Measurements from ENCODE around the gene CRYGB.
"Not testable (repeated sequence)": the region's sequence is repeated elsewhere in the genome, so short reads cannot be mapped to it uniquely, and the experiment has no call there.

Gene CRYGB

DNA sequence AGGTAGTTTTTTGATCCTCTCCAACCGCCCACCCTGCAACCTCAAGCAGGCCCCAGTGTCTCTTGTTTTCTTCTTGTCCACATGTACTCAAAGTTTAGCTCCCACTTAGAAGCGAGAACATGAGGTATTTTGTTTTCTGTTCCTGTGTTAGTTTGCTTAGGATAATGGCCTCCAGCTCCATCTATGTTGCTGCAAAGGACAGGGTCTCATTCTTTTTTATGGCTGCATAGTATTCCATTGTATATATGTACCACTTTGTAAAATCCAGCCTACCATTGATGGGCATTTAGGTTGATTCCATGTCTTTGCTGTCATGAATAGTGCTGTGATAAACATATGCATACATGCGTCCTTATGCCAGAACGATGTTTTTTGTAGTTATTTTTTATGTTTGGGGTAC, 18.9 kb downstream of the CRYGB start:
- no peak for DNase-seq
- TF ChIP-seq, protein P1, sequence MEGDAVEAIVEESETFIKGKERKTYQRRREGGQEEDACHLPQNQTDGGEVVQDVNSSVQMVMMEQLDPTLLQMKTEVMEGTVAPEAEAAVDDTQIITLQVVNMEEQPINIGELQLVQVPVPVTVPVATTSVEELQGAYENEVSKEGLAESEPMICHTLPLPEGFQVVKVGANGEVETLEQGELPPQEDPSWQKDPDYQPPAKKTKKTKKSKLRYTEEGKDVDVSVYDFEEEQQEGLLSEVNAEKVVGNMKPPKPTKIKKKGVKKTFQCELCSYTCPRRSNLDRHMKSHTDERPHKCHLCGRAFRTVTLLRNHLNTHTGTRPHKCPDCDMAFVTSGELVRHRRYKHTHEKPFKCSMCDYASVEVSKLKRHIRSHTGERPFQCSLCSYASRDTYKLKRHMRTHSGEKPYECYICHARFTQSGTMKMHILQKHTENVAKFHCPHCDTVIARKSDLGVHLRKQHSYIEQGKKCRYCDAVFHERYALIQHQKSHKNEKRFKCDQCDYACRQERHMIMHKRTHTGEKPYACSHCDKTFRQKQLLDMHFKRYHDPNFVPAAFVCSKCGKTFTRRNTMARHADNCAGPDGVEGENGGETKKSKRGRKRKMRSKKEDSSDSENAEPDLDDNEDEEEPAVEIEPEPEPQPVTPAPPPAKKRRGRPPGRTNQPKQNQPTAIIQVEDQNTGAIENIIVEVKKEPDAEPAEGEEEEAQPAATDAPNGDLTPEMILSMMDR (IDR thresholded peaks at IDR 0.05; ENCODE audit: low read depth, low read length) = no peak
- no peaks in the 10 kb centered on the region for H3K27me3 ChIP-seq
- no peak overlapping the region for H3K4me3 ChIP-seq (ENCODE audit: low read depth, low read length)
- H3K9me3 ChIP-seq = no peaks in the 10 kb centered on the region
- peaks cover 6% of the 10 kb centered on the region; the same call in 1 of the 2 replicates for H3K4me1 ChIP-seq
- H3K36me3 ChIP-seq = no peaks in the 10 kb centered on the region

DNA sequence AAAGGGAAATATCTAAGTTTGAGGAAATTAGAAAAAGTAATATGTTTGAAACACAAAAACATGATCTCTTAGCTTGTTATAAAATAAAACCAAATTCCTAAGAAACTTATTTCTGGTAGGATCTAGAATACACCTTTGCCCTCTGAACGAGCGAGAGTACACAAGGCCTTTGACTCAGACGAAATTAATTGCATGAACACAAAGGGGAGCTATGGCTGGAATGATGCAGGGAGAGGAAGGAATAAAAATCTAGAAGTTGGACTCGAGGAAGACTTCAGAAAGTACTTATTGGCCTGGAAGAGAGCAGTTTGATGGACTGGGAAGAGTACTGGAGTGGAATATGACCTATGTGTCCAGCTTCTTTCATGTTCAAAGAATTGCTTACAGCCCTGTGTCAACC, 20.7 kb downstream of the CRYGB start:
- DNase-seq = no peak
- Histone ChIP-seq H3K4me1 (peaks cover 6% of the 10 kb centered on the region; the same call in 1 of the 2 replicates), H3K4me3 (ENCODE audit: low read depth, low read length) (no peak overlapping the region), H3K27me3 (no peaks in the 10 kb centered on the region), H3K36me3 (peaks cover 5% of the 10 kb centered on the region; the same call in 1 of the 2 replicates), H3K9me3 (no peaks in the 10 kb centered on the region)
- TF ChIP-seq, protein P1 (IDR thresholded peaks at IDR 0.05; ENCODE audit: low read depth, low read length) = no peak

DNA sequence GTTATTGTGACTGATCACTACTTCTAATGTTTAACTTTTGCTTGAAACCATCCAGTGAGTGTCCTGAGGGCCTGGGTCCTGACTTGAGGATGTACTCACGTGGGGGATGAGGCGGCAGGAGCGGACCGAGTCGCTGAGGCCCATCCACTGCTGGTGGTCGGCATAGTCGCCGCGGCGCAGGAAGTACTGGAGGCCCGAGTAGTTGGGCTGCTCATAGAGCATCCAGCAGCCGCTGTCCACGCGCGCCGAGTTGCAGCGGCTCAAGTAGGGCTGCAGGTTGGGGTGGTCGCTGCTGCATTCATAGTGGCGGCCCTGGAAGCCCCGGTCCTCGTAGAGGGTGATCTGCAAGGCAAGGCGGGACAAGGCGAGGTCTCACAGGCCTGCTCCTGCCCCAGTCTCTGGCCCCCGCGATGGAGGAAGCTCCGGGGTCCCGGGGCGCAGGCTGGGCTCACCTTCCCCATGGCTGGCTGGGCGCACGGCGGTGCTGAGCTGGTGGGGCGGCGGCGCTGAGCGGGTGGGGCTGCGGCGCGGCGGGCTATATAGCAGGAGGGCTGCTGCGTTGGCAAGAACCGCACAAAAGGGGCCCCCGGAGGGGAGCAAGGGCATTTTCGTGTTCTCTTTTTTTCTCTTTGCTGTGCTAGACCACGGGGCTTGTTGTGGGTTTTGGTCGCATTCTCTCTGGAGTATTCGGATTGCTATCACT, 21.8 kb downstream of the CRYGB start, which contains the start of gene CRYGD:
TSS of gene CRYGD (minus strand) at position 512 of the 703 bp plus-strand sequence. CDS start at position 461, 51 bp downstream.
- H3K4me3 ChIP-seq (ENCODE audit: low read depth, low read length) = peak within 1 kb of the TSS; percentile 53
- not testable (repeated sequence) for H3K36me3 ChIP-seq, H3K9me3 ChIP-seq, H3K4me1 ChIP-seq, H3K27me3 ChIP-seq
- peak; percentile 70 for DNase-seq

DNA sequence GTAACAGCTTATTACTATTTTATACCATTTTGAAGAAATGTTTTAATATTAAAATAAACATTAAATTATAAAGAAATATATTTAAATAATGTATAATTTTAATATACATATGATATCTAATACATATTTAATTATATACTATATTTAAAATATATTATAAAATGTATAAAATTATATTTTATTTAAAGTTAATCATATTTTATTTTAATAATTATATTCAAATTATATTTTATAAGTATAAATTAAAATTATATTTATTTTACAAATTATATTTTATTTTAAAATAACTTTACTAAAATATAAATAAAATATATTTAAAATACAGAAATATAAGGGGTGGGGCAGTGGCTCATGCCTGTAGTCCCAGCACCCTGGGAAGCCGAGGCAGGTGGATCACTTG, 23.7 kb downstream of the CRYGB start:
- TF ChIP-seq, protein P1 (IDR thresholded peaks at IDR 0.05; ENCODE audit: low read depth, low read length) = no peak
- H3K4me1 ChIP-seq = 0 out of 2 replicates have a peak, but pooled peaks cover under 1% of the 10 kb centered on the region
- no peaks in the 10 kb centered on the region for H3K27me3 ChIP-seq
- no peaks in the 10 kb centered on the region for H3K9me3 ChIP-seq
- no peak for DNase-seq
- no peak overlapping the region for H3K4me3 ChIP-seq (ENCODE audit: low read depth, low read length)
- peaks cover 5% of the 10 kb centered on the region; the same call in 1 of the 2 replicates for H3K36me3 ChIP-seq

DNA sequence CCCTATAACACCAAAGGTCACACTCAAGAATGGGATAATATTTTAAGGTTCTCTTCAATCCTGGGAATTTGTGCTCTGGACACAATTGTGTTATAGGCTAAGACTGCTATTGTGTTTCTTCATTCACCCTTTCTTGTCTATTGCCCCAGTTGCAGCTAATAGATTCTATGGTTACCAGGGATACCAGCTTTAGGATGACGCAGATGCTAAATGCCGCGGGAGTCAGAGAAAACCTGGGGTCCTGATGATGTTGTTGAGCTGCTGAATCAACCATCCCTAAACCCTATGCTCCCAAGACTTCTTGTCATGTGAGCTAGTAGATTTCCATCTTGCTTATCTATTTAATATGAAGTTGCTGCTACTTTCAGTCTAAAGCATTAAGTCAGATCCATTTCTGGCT, 27.0 kb downstream of the CRYGB start:
- Histone ChIP-seq H3K4me3 (ENCODE audit: low read depth, low read length) (no peak overlapping the region), H3K9me3 (no peaks in the 10 kb centered on the region), H3K4me1 (0 out of 2 replicates have a peak, but pooled peaks cover 2% of the 10 kb centered on the region), H3K27me3 (no peaks in the 10 kb centered on the region), H3K36me3 (peaks cover 5% of the 10 kb centered on the region; the same call in 1 of the 2 replicates)
- DNase-seq = no peak
- TF ChIP-seq, protein P1 (IDR thresholded peaks at IDR 0.05; ENCODE audit: low read depth, low read length) = no peak

DNA sequence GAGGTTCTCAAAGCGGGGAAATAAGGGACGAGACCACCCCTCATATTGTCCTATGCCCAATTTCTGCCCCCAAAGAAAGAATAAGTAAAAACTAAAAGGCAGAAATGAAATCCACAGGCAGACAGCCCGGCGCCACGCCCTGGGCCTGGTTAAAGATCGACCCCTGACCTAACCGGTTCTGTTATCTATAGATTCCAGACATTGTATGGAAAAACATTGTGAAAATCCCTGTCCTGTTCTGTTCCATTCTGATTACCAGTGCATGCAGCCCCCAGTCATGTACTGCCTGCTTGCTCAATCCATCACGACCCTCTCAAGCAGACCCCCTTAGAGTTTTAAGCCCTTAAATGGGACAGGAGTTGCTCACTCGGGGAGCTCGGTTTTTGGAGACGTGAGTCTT, 28.6 kb downstream of the CRYGB start:
- not testable (repeated sequence) for H3K9me3 ChIP-seq; H3K36me3 ChIP-seq; DNase-seq; H3K4me1 ChIP-seq; H3K4me3 ChIP-seq (ENCODE audit: low read depth, low read length); H3K27me3 ChIP-seq

DNA sequence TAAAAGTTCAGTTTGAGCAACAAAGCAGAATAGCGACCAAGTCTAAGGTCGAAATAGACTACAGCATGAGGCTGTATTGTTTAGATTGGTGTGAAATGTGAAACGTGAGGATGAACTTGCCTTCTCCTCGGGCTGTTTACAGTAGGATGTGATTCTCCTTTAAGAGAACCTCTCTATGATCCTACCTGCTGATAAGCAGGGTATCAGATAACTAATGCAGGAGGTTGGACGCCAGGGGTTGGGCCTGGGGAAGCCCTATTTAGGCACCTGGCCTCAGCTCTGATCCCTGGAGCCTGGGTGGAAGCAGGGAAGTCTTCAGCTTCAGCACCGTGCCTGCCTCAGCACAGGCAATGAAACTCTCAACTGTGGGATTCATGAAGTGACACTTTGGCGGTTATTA, 33.0 kb downstream of the CRYGB start:
- no peaks in the 10 kb centered on the region for H3K27me3 ChIP-seq
- no peak overlapping the region for H3K4me3 ChIP-seq (ENCODE audit: low read depth, low read length)
- DNase-seq = no peak
- H3K9me3 ChIP-seq = no peaks in the 10 kb centered on the region
- TF ChIP-seq, protein P1 (IDR thresholded peaks at IDR 0.05; ENCODE audit: low read depth, low read length) = no peak
- no peaks in the 10 kb centered on the region for H3K36me3 ChIP-seq
- peaks cover 2% of the 10 kb centered on the region; the same call in 1 of the 2 replicates for H3K4me1 ChIP-seq

DNA sequence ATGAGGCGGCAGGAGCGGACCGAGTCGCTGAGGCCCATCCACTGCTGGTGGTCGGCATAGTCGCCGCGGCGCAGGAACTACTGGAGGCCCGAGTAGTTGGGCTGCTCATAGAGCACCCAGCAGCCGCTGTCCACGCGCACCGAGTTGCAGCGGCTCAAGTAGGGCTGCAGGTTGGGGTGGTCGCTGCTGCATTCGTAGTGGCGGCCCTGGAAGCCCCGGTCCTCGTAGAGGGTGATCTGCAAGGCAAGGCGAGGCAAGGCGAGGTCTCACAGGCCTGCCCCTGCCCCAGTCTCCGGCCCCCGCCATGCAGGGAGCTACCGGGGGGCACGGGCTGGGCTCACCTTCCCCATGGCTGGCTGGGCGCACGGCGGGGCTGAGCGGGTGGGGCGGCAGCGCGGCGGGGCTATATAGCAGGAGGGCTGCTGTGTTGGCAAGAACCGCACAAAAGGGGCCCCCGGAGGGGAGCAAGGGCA, 33.6 kb downstream of the CRYGB start:
- not testable (repeated sequence) for H3K4me1 ChIP-seq; H3K36me3 ChIP-seq; H3K27me3 ChIP-seq; H3K9me3 ChIP-seq; H3K4me3 ChIP-seq (ENCODE audit: low read depth, low read length); DNase-seq

Data from BE2C (cell line).